ENCODE results near the gene ADCYAP1R1.

GRCh38 chr7:31056775-31057346 lies 4.8 kb downstream of the ADCYAP1R1 start:
- TF ChIP-seq FOXM1 (IDR thresholded peaks at IDR 0.05; ENCODE audit: borderline replicate concordance) (no peak), SP1 (IDR thresholded peaks at IDR 0.05) (no peak), FOXK2 (IDR thresholded peaks at IDR 0.05) (no peak), ARNT (IDR thresholded peaks at IDR 0.05) (no peak), PKNOX1 (IDR thresholded peaks at IDR 0.05) (no peak), ZNF384 (IDR thresholded peaks at IDR 0.05) (no peak), LEF1 (IDR thresholded peaks at IDR 0.05; ENCODE audit: borderline replicate concordance) (no peak), TARDBP (IDR thresholded peaks at IDR 0.05) (no peak), BHLHE40 (IDR thresholded peaks at IDR 0.05; ENCODE audit: borderline replicate concordance) (no peak), NFRKB (IDR thresholded peaks at IDR 0.05) (no peak), SUZ12 (IDR thresholded peaks at IDR 0.05) (no peak)
